A673 (cell line): ENCODE measurements around the gene ATP6AP1.

Experiments used
- CTCF ChIP-seq: fragments of 300-800, 200-600 bp; sonication (generic); conservative IDR thresholded peaks from 2 replicates; pipeline ENCODE4 v1.5.1; 2017; ENCODE audit warnings: low read depth, mild to moderate bottlenecking, antibody characterized with exemption, low read length, moderate library complexity, mixed read lengths
- EZH2 ChIP-seq: fragments of 200-600 bp; sonication (generic); IDR thresholded peaks from 2 replicates; pipeline ENCODE4 v1.6.1; 2017; ENCODE audit warnings: borderline replicate concordance, low read depth, mild to moderate bottlenecking, mixed read lengths, antibody characterized with exemption, low read length; ENCODE audit not compliant: poor library complexity, severe bottlenecking

GRCh38 chrX:154431341-154431740 lies 2.9 kb downstream of the ATP6AP1 start:
- TF ChIP-seq CTCF (no peak), EZH2 (no peak)
